Measurements from ENCODE around the gene P4HA2. TPM values are rescaled to one million over a fixed set of nuclear protein-coding genes. Genes with fewer than 3 reads are reported as not detected.

P4HA2 gene
- total RNA-seq, 1 experiment from 2014 or later: 43.6 TPM

- TF ChIP-seq EZH2phosphoT487 (IDR thresholded peaks at IDR 0.05; ENCODE audit: borderline replicate concordance, low read length) (no peak), EZH2 (IDR thresholded peaks at IDR 0.05; ENCODE audit: low read length, unreplicated experiment) (no peak), CTCF (conservative IDR thresholded peaks at IDR 0.05; ENCODE audit: low read depth, low read length) (no peak)
- H3K9me2 ChIP-seq (replicated peaks; ENCODE audit: low read length): no peaks in the 10 kb centered on the region
- H4K20me1 ChIP-seq (ENCODE audit: low read length): no peaks in the 10 kb centered on the region
- ATAC-seq (no peak), DNase-seq (no peak)
- ChIA-PET POLR2A (ENCODE audit: unreplicated experiment) (no interaction called here), CTCF (no interaction called here)
- no peak overlapping the region for H2AFZ ChIP-seq (ENCODE audit: low read length)
- intact Hi-C loops (cut with micrococcal nuclease): no loop called here
- no peaks in the 10 kb centered on the region for H3F3A ChIP-seq (ENCODE audit: low read length, unreplicated experiment)
- H3K4me1 ChIP-seq (ENCODE audit: insufficient read depth, low read length): no peaks in the 10 kb centered on the region
- H3K4me3 ChIP-seq (ENCODE audit: low read length): no peak overlapping the region
- H3K27ac ChIP-seq (ENCODE audit: low read length): no peak overlapping the region
- H3K27me3 ChIP-seq (ENCODE audit: low read length): no peaks in the 10 kb centered on the region
- peaks cover 10% of the 10 kb centered on the region; the same call in 1 of the 2 replicates for H3K36me3 ChIP-seq (ENCODE audit: low read depth, low read length)
- H3K9me3 ChIP-seq (ENCODE audit: low read length): no peaks in the 10 kb centered on the region
- no peak overlapping the region for H3K9ac ChIP-seq (ENCODE audit: low read length)
- BruUV-seq (replicated peaks): no TSS peak
- H3K79me2 ChIP-seq (ENCODE audit: low read length): no peaks in the 10 kb centered on the region
- no peak overlapping the region for H3K4me2 ChIP-seq (ENCODE audit: low read length)
Observed at GRCh38 chr5:132203916-132204315, 23.7 kb downstream of the P4HA2 start.

DNA sequence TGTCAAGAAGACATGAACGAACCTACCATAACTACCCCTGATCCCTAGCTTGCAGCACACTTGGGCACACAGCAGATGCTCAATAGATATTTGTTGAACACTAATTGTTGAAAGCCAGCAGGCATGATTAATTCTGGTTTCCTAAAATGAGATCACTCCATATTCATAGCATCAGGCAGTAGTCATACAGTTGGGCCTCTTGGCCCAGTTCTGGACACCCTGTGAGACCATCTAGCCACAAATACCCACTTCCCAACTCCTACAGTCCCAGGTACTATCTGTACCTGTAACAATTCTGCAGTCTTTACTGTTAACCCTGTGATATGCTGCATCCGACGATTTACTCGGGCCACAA lies 24.2 kb downstream of the P4HA2 start:
- Histone ChIP-seq H4K20me1 (ENCODE audit: low read length) (no peaks in the 10 kb centered on the region), H3K27me3 (ENCODE audit: low read length) (no peaks in the 10 kb centered on the region), H3K79me2 (ENCODE audit: low read length) (no peaks in the 10 kb centered on the region), H3K4me3 (ENCODE audit: low read length) (no peak overlapping the region), H3K9ac (ENCODE audit: low read length) (no peak overlapping the region), H3K4me2 (ENCODE audit: low read length) (no peak overlapping the region), H3K9me3 (ENCODE audit: low read length) (no peaks in the 10 kb centered on the region), H2AFZ (ENCODE audit: low read length) (no peak overlapping the region), H3K9me2 (replicated peaks; ENCODE audit: low read length) (no peaks in the 10 kb centered on the region), H3K27ac (ENCODE audit: low read length) (no peak overlapping the region), H3K36me3 (ENCODE audit: low read depth, low read length) (peaks cover 10% of the 10 kb centered on the region; the same call in 1 of the 2 replicates), H3K4me1 (ENCODE audit: insufficient read depth, low read length) (no peaks in the 10 kb centered on the region), H3F3A (ENCODE audit: low read length, unreplicated experiment) (no peaks in the 10 kb centered on the region)
- BruUV-seq (replicated peaks): no TSS peak
- TF ChIP-seq CTCF (conservative IDR thresholded peaks at IDR 0.05; ENCODE audit: low read depth, low read length) (no peak), EZH2phosphoT487 (IDR thresholded peaks at IDR 0.05; ENCODE audit: borderline replicate concordance, low read length) (no peak), EZH2 (IDR thresholded peaks at IDR 0.05; ENCODE audit: low read length, unreplicated experiment) (no peak)
- DNase-seq (no peak), ATAC-seq (no peak)
- intact Hi-C loops (cut with micrococcal nuclease): no loop called here
- POLR2A ChIA-PET (ENCODE audit: unreplicated experiment): no interaction called here
- CTCF ChIA-PET: no interaction called here

- ATAC-seq: no peak
- Histone ChIP-seq H3K27ac (ENCODE audit: low read length) (no peak overlapping the region), H4K20me1 (ENCODE audit: low read length) (no peaks in the 10 kb centered on the region), H3K9me3 (ENCODE audit: low read length) (no peaks in the 10 kb centered on the region), H3K4me1 (ENCODE audit: insufficient read depth, low read length) (no peaks in the 10 kb centered on the region), H3K4me2 (ENCODE audit: low read length) (no peak overlapping the region), H3F3A (ENCODE audit: low read length, unreplicated experiment) (no peaks in the 10 kb centered on the region), H3K36me3 (ENCODE audit: low read depth, low read length) (peaks cover 11% of the 10 kb centered on the region), H2AFZ (ENCODE audit: low read length) (no peak overlapping the region), H3K79me2 (ENCODE audit: low read length) (no peaks in the 10 kb centered on the region), H3K27me3 (ENCODE audit: low read length) (no peaks in the 10 kb centered on the region), H3K9me2 (replicated peaks; ENCODE audit: low read length) (no peaks in the 10 kb centered on the region), H3K4me3 (ENCODE audit: low read length) (no peak overlapping the region), H3K9ac (ENCODE audit: low read length) (no peak overlapping the region)
- POLR2A ChIA-PET (ENCODE audit: unreplicated experiment): no interaction called here
- DNase-seq: no peak
- no TSS peak for BruUV-seq (replicated peaks)
- TF ChIP-seq EZH2phosphoT487 (IDR thresholded peaks at IDR 0.05; ENCODE audit: borderline replicate concordance, low read length): no peak
- TF ChIP-seq EZH2 (IDR thresholded peaks at IDR 0.05; ENCODE audit: low read length, unreplicated experiment): no peak
- no peak for TF ChIP-seq CTCF (conservative IDR thresholded peaks at IDR 0.05; ENCODE audit: low read depth, low read length)
- CTCF ChIA-PET: no interaction called here
- intact Hi-C loops (cut with micrococcal nuclease): no loop called here
Observed at GRCh38 chr5:132202711-132203463, 24.8 kb downstream of the P4HA2 start.
